DND-41 (cell line): ENCODE results near the gene TEX51.

Experiments
- CTCF ChIP-seq: IDR thresholded peaks from 2 replicates; pipeline ENCODE4 v1.5.1; 2012; ENCODE audit warnings: borderline replicate concordance, low read length, moderate library complexity, mild to moderate bottlenecking; ENCODE audit not compliant: poor library complexity, severe bottlenecking; ENCODE audit errors: extremely low read depth
- EZH2 ChIP-seq: IDR thresholded peaks from 3 replicates; pipeline ENCODE4 v1.6.1; 2012; ENCODE audit warnings: borderline replicate concordance, low read depth, mild to moderate bottlenecking, moderate library complexity, low read length, inconsistent platforms; ENCODE audit not compliant: severe bottlenecking

- TF ChIP-seq CTCF (no peak), EZH2 (no peak)
Measured at GRCh38 chr2:126934809-126935208, 36.1 kb downstream of the TEX51 start.
